Activated CD8-positive, alpha-beta T cell treated with anti-CD3 and anti-CD28 coated beads, Interleukin-2, amount 10 ng/mL, durations not matched to agents 7 days and 5 days (primary cell): ENCODE measurements around the gene ME1. TPM values are rescaled to one million over a fixed set of nuclear protein-coding genes. Genes with fewer than 3 reads are reported as not detected.
"Not testable (repeated sequence)": the region's sequence is repeated elsewhere in the genome, so short reads cannot be mapped to it uniquely, and the experiment has no call there.

Experiments
- ATAC-seq: fragments of 150-1000 bp; cut with Tn5 transposase; one replicate; pipeline ENCODE4 v1.10.0; 2021; ENCODE audit warnings: moderate library complexity
- CTCF ChIA-PET: fragments of 350-600 bp; sonication (Branson Sonifier 250); formaldehyde crosslinking; loops from one replicate; lab custom pipeline; 2021; ENCODE audit warnings: antibody characterized with exemption; lab: Charles Lee
- POLR2A ChIA-PET: fragments of 350-600 bp; sonication (Branson Sonifier 250); formaldehyde crosslinking; loops from one replicate; lab custom pipeline; 2021; ENCODE audit warnings: antibody characterized with exemption; lab: Charles Lee
- DNase-seq: peaks from one replicate; pipeline ENCODE4 v3.0.0-alpha.2; 2020
- H3K27ac Mint-ChIP-seq: one replicate; pipeline ENCODE4 v1.8.0; 2021; ENCODE audit warnings: mild to moderate bottlenecking, mixed read lengths
- H3K27me3 Mint-ChIP-seq: one replicate; pipeline ENCODE4 v1.8.0; 2021; ENCODE audit warnings: low read depth, mixed read lengths
- H3K36me3 Mint-ChIP-seq: one replicate; pipeline ENCODE4 v1.8.0; 2021; ENCODE audit warnings: low read depth, mixed read lengths
- H3K4me1 Mint-ChIP-seq: one replicate; pipeline ENCODE4 v1.8.0; 2021; ENCODE audit warnings: low read depth, mixed read lengths
- H3K4me3 Mint-ChIP-seq: one replicate; pipeline ENCODE4 v1.8.0; 2021; ENCODE audit warnings: mild to moderate bottlenecking, mixed read lengths
- H3K9me3 Mint-ChIP-seq: one replicate; pipeline ENCODE4 v1.8.0; 2022; ENCODE audit warnings: mixed read lengths; ENCODE audit not compliant: insufficient read depth
- total RNA-seq, 2 experiments: library from RNA; stranded (reverse); gene quantifications; one replicate each; pipeline ENCODE4 v1.2.3, GENCODE V29; 2021

Gene ME1
- total RNA-seq, 2 experiments from 2014 or later, result 0.08 TPM; not detected in 1

DNA sequence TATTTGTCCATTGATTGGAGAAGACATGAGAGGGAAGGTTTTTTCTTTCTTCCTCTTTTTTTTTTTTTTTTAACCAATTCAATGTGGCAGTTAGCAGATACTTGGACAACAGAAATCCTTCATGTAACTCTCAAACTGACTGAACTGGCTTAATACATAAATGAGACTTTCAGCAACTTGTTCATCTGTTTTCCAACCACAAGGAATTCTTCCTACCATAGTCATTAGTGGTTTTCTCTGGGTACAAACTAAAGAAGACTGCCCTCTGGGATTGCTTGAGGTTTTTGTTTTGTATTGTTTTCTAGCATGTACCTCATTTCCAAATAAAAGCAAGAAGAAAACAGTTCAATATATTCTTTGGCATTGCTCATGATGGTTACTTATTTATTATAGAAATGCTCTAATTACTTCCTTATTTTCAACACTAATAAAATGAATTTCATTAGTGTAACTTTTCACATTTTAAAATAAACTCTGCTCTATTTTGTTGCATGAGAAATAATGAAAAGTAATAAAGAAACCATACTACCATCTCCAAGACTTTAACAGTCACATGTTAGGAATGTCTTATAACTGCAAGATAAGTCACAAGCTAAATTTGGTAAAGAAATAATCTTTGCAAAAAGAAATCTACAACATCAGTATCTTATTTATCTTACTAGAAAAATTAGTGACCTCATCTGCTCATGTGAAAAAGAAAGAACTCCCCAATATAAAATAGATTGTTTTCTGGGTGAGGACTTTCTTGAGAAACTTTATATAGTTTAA, 52.0 kb downstream of the ME1 start:
- no peak overlapping the region for H3K27ac Mint-ChIP-seq
- no peaks in the 10 kb centered on the region for H3K4me1 Mint-ChIP-seq
- ATAC-seq, result no peak
- no peak overlapping the region for H3K4me3 Mint-ChIP-seq
- no peaks in the 10 kb centered on the region for H3K27me3 Mint-ChIP-seq
- H3K9me3 Mint-ChIP-seq, result no peaks in the 10 kb centered on the region
- POLR2A ChIA-PET, result no interaction called here
- CTCF ChIA-PET, result no interaction called here
- H3K36me3 Mint-ChIP-seq, result no peaks in the 10 kb centered on the region
- no peak for DNase-seq

DNA sequence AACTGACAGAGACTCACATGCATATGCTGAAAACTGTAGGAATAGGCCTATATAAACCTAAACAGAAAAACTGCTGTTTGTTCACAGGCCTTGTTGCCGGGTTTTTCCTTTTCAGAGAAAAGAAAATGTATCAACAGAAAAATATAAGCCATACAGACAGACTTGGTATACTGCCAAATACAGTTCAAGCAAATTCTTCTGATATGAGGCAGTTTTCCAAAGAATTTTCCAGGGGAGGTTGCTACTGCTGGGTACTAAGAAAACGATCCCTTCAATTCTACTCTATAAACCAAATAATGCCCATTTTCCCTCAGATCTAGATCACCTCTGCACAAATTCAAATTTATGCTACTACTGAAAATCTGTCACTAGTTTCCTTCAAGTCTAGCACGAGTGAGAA, 59.4 kb downstream of the ME1 start:
- Mint-ChIP-seq H3K9me3 (no peaks in the 10 kb centered on the region), H3K4me1 (no peaks in the 10 kb centered on the region), H3K36me3 (no peaks in the 10 kb centered on the region), H3K4me3 (no peak overlapping the region), H3K27me3 (no peaks in the 10 kb centered on the region), H3K27ac (no peak overlapping the region)
- ChIA-PET POLR2A (no interaction called here), CTCF (no interaction called here)
- no peak for ATAC-seq
- no peak for DNase-seq

DNA sequence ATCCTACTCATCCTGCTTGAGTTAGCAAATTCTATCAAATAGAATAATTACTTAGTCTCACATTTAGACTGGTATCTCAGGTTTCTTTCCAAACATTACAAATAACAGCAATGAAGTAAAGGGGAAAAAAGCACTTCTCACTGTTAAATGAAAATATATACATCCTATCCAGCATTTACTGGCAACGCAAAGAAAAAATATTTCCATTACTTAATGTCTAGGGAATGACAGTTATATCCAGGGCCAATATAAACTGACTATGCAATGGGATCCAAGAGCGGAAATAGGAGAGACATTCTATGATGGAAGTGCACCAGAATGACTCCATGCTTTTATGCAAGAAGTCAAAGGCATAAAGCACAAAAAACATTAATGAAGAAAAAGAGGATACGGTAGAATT, 60.3 kb downstream of the ME1 start:
- ChIA-PET CTCF (no interaction called here), POLR2A (no interaction called here)
- no peak for DNase-seq
- Mint-ChIP-seq H3K27me3 (no peaks in the 10 kb centered on the region), H3K27ac (no peak overlapping the region), H3K4me1 (no peaks in the 10 kb centered on the region), H3K36me3 (no peaks in the 10 kb centered on the region), H3K4me3 (no peak overlapping the region), H3K9me3 (no peaks in the 10 kb centered on the region)
- ATAC-seq, result no peak

DNA sequence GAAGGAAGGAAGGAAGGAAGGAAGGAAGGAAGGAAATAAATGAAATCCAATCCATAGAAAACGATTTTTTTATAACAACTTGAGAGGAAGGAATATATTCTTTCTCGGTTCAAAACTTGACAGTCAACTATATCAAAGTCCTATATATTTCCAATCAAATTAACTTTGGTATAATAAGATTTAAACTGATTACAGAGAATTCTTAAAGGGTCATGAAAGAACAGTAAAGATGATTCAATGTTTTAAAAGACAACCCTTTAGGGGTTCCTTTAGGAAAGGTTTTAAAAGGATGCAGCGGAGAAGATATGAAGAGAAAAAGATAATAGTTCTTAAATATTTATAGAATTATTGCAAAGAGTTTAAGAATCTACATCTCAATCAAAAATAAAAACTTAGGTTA, 61.2 kb downstream of the ME1 start:
- no peaks in the 10 kb centered on the region for H3K4me1 Mint-ChIP-seq
- no peaks in the 10 kb centered on the region for H3K36me3 Mint-ChIP-seq
- H3K4me3 Mint-ChIP-seq, result no peak overlapping the region
- ChIA-PET POLR2A (no interaction called here), CTCF (no interaction called here)
- no peaks in the 10 kb centered on the region for H3K9me3 Mint-ChIP-seq
- no peak for DNase-seq
- ATAC-seq, result no peak
- no peaks in the 10 kb centered on the region for H3K27me3 Mint-ChIP-seq
- H3K27ac Mint-ChIP-seq, result no peak overlapping the region

DNA sequence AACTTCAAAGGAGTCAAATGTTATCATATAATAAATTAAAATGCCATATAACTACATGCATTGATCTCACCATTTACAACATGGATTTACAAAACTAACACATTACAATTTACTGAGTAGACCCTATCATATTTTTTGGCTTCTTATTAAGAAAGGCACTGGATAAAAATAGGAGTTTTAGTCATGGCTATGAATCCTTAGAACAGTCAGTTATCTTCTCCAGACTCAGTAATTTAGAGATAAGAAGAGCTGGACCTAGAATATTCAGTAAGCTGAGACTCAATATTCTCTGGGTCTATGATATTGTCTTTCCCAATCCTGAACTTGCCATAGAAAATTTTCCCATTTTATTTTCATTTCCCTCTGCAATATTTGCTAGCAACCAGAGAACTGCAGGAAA, 62.3 kb downstream of the ME1 start:
- ATAC-seq (no peak), DNase-seq (no peak)
- H3K27ac Mint-ChIP-seq, result no peak overlapping the region
- H3K27me3 Mint-ChIP-seq, result no peaks in the 10 kb centered on the region
- no peaks in the 10 kb centered on the region for H3K4me1 Mint-ChIP-seq
- no peak overlapping the region for H3K4me3 Mint-ChIP-seq
- ChIA-PET CTCF (no interaction called here), POLR2A (no interaction called here)
- no peaks in the 10 kb centered on the region for H3K36me3 Mint-ChIP-seq
- H3K9me3 Mint-ChIP-seq, result no peaks in the 10 kb centered on the region

DNA sequence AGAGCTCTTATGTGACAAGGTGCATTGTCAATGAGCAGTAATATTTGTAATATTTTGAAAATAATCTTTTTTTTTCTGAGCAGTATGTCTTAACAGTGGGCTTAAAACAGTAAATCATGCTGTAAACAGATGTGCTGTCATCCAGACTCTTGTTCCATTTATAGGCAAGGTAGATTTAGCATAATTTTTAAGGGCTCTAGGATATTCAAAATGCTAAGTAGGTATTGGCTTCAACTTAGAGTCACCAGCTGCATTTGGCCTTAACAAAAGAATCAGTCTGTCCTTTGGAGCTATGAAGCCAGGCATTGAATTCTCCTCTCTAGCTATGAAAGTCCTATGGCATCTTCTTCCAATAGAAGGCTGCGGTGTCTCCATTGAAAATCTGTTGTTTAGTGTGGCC, 63.7 kb downstream of the ME1 start:
- H3K36me3 Mint-ChIP-seq, result no peaks in the 10 kb centered on the region
- CTCF ChIA-PET, result no interaction called here
- H3K9me3 Mint-ChIP-seq, result no peaks in the 10 kb centered on the region
- no peak overlapping the region for H3K27ac Mint-ChIP-seq
- DNase-seq, result no peak
- H3K4me3 Mint-ChIP-seq, result no peak overlapping the region
- POLR2A ChIA-PET, result no interaction called here
- no peaks in the 10 kb centered on the region for H3K4me1 Mint-ChIP-seq
- no peaks in the 10 kb centered on the region for H3K27me3 Mint-ChIP-seq
- no peak for ATAC-seq

DNA sequence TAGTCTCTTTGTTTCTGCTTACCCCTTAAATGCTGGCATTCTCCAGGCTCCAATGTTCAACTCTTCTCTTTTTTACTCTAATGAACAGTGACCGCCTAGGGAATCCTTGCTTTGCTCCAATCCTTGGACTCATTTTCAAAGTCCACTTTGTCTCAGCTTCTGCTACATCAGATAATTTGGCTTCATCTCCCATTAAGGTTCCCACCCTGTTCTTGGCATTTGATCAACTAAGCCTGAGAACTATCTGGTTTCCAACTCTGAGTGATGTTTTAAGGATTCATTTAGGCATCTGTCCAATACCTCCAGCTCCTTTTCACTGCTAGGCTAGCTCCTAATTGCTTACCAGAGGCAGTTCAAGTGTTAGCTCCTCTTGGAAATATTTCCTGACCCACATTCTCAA, 64.9 kb downstream of the ME1 start:
- Mint-ChIP-seq H3K27me3 (no peaks in the 10 kb centered on the region), H3K36me3 (no peaks in the 10 kb centered on the region), H3K9me3 (no peaks in the 10 kb centered on the region), H3K4me1 (no peaks in the 10 kb centered on the region), H3K27ac (no peak overlapping the region), H3K4me3 (no peak overlapping the region)
- no peak for ATAC-seq
- ChIA-PET POLR2A (no interaction called here), CTCF (no interaction called here)
- no peak for DNase-seq

DNA sequence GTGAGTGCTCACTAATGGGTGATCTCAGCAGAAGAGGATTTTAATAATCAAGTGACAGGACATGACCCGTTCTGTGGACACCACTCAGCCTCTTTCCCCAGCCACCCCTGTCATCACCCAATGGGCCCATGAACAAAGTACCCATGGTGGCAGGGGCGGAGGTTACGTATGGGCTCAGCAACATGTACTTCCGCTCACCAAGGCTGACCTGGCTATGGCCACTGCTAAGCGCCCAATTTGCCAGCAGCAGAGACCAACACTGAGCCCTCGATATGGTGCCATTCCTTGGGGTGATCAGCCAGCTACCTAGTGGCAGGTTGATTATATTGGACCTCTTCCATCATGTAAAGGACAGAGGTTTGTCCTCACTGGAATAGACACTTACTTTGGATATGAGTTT, 68.5 kb downstream of the ME1 start:
- H3K27ac Mint-ChIP-seq, H3K9me3 Mint-ChIP-seq, H3K4me3 Mint-ChIP-seq, POLR2A ChIA-PET, H3K27me3 Mint-ChIP-seq, DNase-seq, H3K4me1 Mint-ChIP-seq, ATAC-seq, CTCF ChIA-PET, H3K36me3 Mint-ChIP-seq: not testable (repeated sequence)

DNA sequence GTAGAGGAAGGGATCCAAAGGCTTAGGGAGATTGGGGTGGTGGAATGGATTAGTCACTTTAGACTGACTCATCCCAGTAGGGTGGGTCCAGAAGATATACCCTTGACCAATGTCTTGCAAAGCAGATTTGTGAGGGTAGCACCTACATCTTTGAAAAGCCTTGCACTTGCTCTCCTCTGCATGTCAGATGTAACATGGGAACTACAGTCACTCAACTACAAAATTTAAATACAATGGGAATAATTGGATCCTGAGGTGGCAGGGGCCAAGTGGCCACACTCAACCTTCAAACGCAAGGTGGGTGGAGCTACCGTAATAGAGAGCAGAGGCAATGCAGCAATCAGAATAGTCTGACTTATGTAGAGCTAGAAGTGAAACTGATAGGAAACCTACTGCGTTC, 71.2 kb downstream of the ME1 start:
- no peak for ATAC-seq
- no peak overlapping the region for H3K4me3 Mint-ChIP-seq
- H3K36me3 Mint-ChIP-seq, result no peaks in the 10 kb centered on the region
- DNase-seq, result no peak
- H3K27me3 Mint-ChIP-seq, result no peaks in the 10 kb centered on the region
- no peaks in the 10 kb centered on the region for H3K4me1 Mint-ChIP-seq
- H3K27ac Mint-ChIP-seq, result no peak overlapping the region
- ChIA-PET POLR2A (no interaction called here), CTCF (interaction anchor here (1.4 kb wide), 1 partner anchor 9 kb away, joined by 5 read pairs; no protein-coding TSS in a partner anchor)
- no peaks in the 10 kb centered on the region for H3K9me3 Mint-ChIP-seq

DNA sequence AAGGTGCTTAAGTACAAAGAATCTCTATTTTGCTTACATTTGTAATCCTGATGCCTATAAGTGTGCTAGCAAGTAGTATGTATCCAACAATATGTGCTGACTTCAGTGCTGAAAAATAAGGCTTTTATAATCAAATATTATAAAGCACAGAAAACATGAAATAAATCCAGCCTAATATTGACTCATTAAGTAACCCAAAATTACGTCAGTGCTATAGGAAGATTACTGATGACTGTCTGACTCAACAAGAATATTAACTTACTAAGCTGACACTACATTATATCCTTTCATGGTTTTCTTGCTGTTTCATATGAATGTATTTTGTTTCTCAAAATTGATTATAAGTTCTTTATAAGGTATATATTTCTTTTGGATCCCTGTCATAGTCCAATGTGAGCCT, 76.1 kb downstream of the ME1 start:
- POLR2A ChIA-PET, result no interaction called here
- CTCF ChIA-PET, result no interaction called here
- no peak for DNase-seq
- ATAC-seq, result no peak
- H3K36me3 Mint-ChIP-seq, result no peaks in the 10 kb centered on the region
- H3K27me3 Mint-ChIP-seq, result no peaks in the 10 kb centered on the region
- H3K27ac Mint-ChIP-seq, result no peak overlapping the region
- H3K9me3 Mint-ChIP-seq, result no peaks in the 10 kb centered on the region
- H3K4me1 Mint-ChIP-seq, result no peaks in the 10 kb centered on the region
- H3K4me3 Mint-ChIP-seq, result no peak overlapping the region

DNA sequence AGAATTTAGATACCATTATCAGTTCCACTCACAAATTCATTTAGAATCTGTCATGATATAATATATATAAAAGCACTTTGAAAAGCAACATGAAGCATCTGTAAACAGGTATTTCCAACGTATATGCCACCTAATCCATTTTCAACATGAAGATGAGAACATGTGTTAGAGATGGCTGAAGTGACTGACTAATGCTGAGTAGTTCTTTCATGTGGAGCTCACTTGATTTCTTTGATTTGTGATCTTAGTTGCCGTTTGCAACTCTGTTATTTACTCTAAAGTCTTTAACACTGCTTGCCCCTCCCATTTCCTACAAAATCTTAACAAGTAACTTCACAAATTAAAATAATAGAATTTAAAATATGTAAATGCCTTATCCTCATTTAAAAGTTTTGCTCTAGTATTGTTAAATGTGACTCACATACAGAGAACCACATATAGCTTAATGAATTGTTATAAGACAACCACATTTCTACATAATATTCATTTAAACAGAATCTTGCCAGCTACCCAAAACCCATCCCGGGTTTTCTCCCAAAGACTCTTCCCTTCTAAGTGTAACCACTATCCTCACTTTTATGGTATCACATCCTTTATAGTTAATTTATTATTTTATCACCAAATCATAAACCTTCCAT, 78.3 kb downstream of the ME1 start:
- H3K27ac Mint-ChIP-seq, result no peak overlapping the region
- DNase-seq (no peak), ATAC-seq (no peak)
- ChIA-PET POLR2A (no interaction called here), CTCF (no interaction called here)
- no peak overlapping the region for H3K4me3 Mint-ChIP-seq
- H3K9me3 Mint-ChIP-seq, result no peaks in the 10 kb centered on the region
- no peaks in the 10 kb centered on the region for H3K4me1 Mint-ChIP-seq
- no peaks in the 10 kb centered on the region for H3K27me3 Mint-ChIP-seq
- no peaks in the 10 kb centered on the region for H3K36me3 Mint-ChIP-seq

DNA sequence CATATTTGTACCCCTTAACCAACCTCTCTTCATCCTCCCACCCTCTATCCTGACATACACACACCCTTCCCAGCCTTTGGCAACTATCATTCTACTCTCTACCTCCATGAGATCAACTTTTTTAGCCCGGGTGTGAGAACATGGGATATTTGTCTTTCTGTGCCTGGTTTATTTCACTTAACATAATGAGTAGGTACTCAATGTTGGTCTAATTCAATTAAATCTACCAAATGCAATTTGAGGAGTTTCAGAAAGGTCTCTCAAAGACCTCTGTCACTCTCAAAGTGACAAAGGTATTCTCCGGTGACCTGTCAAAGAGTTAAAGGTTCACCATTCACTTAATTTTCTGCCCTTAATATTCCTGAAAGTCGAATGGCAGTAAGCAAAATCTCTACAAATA, 87.7 kb downstream of the ME1 start:
- H3K36me3 Mint-ChIP-seq, result no peaks in the 10 kb centered on the region
- CTCF ChIA-PET, result no interaction called here
- H3K4me3 Mint-ChIP-seq, result no peak overlapping the region
- POLR2A ChIA-PET, result no interaction called here
- no peaks in the 10 kb centered on the region for H3K27me3 Mint-ChIP-seq
- ATAC-seq (no peak), DNase-seq (no peak)
- no peaks in the 10 kb centered on the region for H3K9me3 Mint-ChIP-seq
- no peaks in the 10 kb centered on the region for H3K4me1 Mint-ChIP-seq
- no peak overlapping the region for H3K27ac Mint-ChIP-seq
